HG03469 (cell line): ENCODE measurements around the gene CD109.

Experiments
- ATAC-seq: cut with Tn5 transposase; IDR thresholded peaks from one replicate; pipeline ENCODE4 v1.9.1; 2021; ENCODE audit warnings: mild to moderate bottlenecking, moderate library complexity, moderate number of reproducible peaks; ENCODE audit not compliant: unreplicated experiment

CD109 gene

GRCh38 chr6:73854998-73855718, 159.2 kb downstream of the CD109 start:
- ATAC-seq: peak; percentile 62

- no peak for ATAC-seq
Measured at GRCh38 chr6:73857341-73857890, 161.4 kb downstream of the CD109 start.

DNA sequence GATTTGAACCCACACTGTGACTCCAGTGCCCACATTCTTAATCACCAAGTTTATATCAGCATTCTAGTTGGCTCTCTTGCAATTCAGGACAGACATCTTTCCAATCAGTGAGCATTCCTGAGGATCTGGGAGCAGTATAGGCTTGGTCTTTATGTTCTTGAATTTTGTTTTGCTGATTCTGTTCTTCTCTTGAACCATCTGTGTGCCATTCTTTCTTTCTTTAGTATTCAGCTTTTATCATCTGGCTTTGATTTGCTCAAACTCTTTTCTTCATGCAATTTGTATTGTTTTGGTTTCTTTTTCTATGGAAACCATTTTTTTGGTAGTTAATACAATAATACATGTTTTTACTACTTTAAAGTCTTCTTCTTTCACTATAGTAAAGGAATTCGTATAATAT, 162.4 kb downstream of the CD109 start:
- ATAC-seq: no peak

GRCh38 chr6:73860303-73860702, 164.3 kb downstream of the CD109 start:
- ATAC-seq: no peak

- no peak for ATAC-seq
Measured at GRCh38 chr6:73866305-73866704, 170.3 kb downstream of the CD109 start.

DNA sequence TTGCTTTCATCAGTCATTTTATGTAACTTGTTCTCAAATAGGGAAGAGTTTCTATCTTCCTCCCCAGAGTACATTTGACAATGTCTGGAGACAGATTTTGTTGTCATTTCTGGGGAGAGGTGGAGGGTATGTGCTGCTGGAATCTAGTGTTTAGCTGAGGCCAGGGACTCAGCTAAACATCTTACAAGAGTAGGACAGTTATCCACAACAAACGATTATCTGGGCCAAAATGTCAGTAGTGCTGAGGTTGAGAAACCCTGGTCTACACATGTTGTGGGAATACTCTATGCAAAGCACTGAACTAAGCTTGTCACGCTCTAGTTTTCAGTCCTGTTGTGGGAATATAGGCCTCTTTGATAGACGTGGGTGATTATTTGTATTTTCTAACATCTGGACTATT, 171.4 kb downstream of the CD109 start:
- no peak for ATAC-seq

- no peak for ATAC-seq
Measured at GRCh38 chr6:73870907-73871306, 174.9 kb downstream of the CD109 start.

DNA sequence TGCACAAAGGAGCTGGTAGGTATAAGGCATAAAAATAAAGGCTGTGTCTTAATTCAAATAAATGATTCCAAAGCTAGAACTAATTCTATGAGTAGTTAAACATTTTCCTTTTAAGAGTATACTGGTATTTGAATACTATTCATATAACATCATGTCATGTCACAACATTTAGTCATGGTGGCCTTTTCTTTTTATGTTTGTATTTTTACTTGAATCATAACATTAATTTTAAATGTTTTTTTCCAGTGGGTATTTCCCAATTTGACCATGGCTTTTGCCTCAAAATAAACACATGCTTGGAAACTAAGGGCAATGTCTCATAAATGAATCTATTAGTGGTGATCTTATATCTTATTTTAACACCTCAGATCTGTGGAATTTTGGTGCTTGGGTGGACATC, 177.1 kb downstream of the CD109 start:
- no peak for ATAC-seq
